Smooth muscle cell (in vitro differentiated cells): ENCODE data around the gene SLC12A7. TPM values are rescaled to one million over a fixed set of nuclear protein-coding genes. Genes with fewer than 3 reads are reported as not detected.

Experiments used
- DNase-seq: peaks from one replicate; lab custom pipeline; 2025; ENCODE audit not compliant: unreplicated experiment; lab: John Stamatoyannopoulos, UW
- H2AFZ ChIP-seq: fragments of 200-600 bp; sonication (generic); 2 replicates; pipeline ENCODE4 v1.6.0; 2016; ENCODE audit warnings: antibody characterized with exemption, low read depth, mild to moderate bottlenecking
- H3F3A ChIP-seq: fragments of 200-600 bp; sonication (generic); 2 replicates; pipeline ENCODE4 v1.6.0; 2017; ENCODE audit warnings: antibody characterized with exemption, low read depth
- H3K27ac ChIP-seq: fragments of 200-600 bp; sonication (generic); 2 replicates; pipeline ENCODE4 v1.5.1; 2016; ENCODE audit warnings: low read depth, mild to moderate bottlenecking
- H3K27me3 ChIP-seq: fragments of 200-600 bp; sonication (generic); 2 replicates; pipeline ENCODE4 v1.6.1; 2016; ENCODE audit warnings: low read depth, mild to moderate bottlenecking
- H3K36me3 ChIP-seq: fragments of 200-600 bp; sonication (generic); 2 replicates; pipeline ENCODE4 v1.5.1; 2016; ENCODE audit warnings: low read depth
- H3K4me1 ChIP-seq: fragments of 200-600 bp; sonication (generic); 2 replicates; pipeline ENCODE4 v1.5.1; 2016; ENCODE audit warnings: low read depth
- H3K4me2 ChIP-seq: fragments of 200-600 bp; sonication (generic); 2 replicates; pipeline ENCODE4 v1.6.0; 2016; ENCODE audit warnings: mild to moderate bottlenecking
- H3K4me3 ChIP-seq: fragments of 200-600 bp; sonication (generic); 2 replicates; pipeline ENCODE4 v1.5.1; 2016; ENCODE audit warnings: mild to moderate bottlenecking
- H3K79me2 ChIP-seq: fragments of 200-600 bp; sonication (generic); 2 replicates; pipeline ENCODE4 v1.6.0; 2016; ENCODE audit warnings: low read depth, mild to moderate bottlenecking
- H3K9ac ChIP-seq: fragments of 200-600 bp; sonication (generic); 2 replicates; pipeline ENCODE4 v1.6.0; 2016; ENCODE audit warnings: low read depth
- H3K9me3 ChIP-seq: fragments of 200-600 bp; sonication (generic); replicated peaks from 2 replicates; pipeline ENCODE4 v1.5.1; 2016; ENCODE audit warnings: low read depth
- H4K20me1 ChIP-seq: fragments of 200-600 bp; sonication (generic); 2 replicates; pipeline ENCODE4 v1.6.0; 2016; ENCODE audit warnings: low read depth
- WGBS: methylation state at CpG from one replicate; pipeline ENCODE4 v1.1.7; 2016; ENCODE audit warnings: low lambda C conversion rate; 5-methylcytosine and 5-hydroxymethylcytosine counted together
- polyA plus RNA-seq: library from polyadenylated mRNA; unstranded; fragments of >200 nt; fragmentation: Nextera tagmentation; extraction: Ambion mirVana; gene quantifications from 2 replicates; pipeline ENCODE4 v1.2.1, GENCODE V29; 2016
- total RNA-seq: library from RNA; depleted of rRNA; stranded (reverse); fragments of >200 nt; gene quantifications from 2 replicates; pipeline ENCODE4 v1.2.3, GENCODE V29; 2014
- TF ChIP-seq, protein P1 (sequence below): fragments of 200-600 bp; sonication (generic); IDR thresholded peaks from 2 replicates; pipeline ENCODE4 v1.5.1; 2017; ENCODE audit warnings: borderline replicate concordance, mild to moderate bottlenecking, antibody characterized with exemption; ENCODE audit not compliant: insufficient read depth, poor library complexity, severe bottlenecking

The SLC12A7 gene
- total and polyA plus RNA-seq, 2 experiments from 2014 or later, result 6.1 to 15.2 TPM

DNA sequence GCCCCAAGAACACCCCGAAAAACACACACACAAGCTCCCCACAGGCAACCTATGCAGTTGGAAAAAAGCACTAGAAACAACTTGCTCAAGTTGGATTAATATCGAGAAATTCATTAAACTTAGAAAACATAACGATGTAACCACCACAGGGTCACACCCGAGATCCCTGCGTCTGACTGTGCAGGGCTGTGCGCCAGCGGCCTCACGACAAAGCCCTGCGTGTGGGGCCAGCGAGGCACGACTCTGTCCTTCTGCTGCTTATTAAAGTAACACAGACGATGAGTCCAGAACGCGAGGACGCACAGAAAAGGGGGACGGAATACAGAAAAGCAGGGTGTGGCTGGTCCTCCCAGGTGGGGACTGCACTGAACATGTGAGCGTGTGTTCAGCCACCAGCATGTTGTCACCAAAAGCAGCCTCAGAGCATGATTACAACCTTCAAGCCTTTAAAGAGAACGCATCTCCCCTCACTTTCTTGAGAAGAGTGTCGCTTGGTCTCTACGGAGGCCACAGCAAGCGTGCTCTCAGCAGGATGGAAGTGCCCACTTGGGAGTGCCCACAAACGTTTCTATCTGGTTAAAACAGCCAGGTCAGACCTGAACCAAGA lies 14.4 kb downstream of the SLC12A7 start:
- Histone ChIP-seq H3K79me2 (no peaks in the 10 kb centered on the region), H3K27me3 (no peaks in the 10 kb centered on the region), H4K20me1 (peaks cover 54% of the 10 kb centered on the region), H3K9ac (no peak overlapping the region), H3K4me2 (no peak overlapping the region), H3K9me3 (no peaks in the 10 kb centered on the region), H2AFZ (no peak overlapping the region), H3K4me1 (peaks cover 41% of the 10 kb centered on the region), H3K36me3 (no peaks in the 10 kb centered on the region), H3K27ac (no peak overlapping the region), H3F3A (peaks cover 5% of the 10 kb centered on the region), H3K4me3 (no peak overlapping the region)
- TF ChIP-seq, protein P1, sequence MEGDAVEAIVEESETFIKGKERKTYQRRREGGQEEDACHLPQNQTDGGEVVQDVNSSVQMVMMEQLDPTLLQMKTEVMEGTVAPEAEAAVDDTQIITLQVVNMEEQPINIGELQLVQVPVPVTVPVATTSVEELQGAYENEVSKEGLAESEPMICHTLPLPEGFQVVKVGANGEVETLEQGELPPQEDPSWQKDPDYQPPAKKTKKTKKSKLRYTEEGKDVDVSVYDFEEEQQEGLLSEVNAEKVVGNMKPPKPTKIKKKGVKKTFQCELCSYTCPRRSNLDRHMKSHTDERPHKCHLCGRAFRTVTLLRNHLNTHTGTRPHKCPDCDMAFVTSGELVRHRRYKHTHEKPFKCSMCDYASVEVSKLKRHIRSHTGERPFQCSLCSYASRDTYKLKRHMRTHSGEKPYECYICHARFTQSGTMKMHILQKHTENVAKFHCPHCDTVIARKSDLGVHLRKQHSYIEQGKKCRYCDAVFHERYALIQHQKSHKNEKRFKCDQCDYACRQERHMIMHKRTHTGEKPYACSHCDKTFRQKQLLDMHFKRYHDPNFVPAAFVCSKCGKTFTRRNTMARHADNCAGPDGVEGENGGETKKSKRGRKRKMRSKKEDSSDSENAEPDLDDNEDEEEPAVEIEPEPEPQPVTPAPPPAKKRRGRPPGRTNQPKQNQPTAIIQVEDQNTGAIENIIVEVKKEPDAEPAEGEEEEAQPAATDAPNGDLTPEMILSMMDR, result no peak
- DNase-seq, result no peak
- WGBS, result 95% methylated on average over 22 of the region's 22 CpGs

DNA sequence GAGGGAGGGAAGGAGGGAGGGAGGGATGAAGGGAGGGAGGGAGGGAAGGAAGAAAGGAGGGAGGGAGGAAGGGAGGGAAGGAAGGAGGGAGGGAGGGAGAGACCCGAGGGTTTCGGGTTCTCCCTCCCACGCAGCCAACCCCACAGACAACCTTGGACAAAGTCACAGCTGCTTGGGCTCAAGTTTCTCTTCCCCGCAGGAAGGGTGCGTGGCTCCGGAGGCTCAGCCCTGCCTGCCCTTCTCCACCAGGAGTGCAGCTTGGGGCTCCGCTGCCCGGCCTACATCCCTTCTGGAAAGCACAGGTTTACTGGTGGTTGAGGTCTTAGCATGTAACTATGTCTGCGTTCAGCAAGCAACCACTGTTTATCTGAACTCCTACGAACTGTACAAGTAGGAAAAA lies 15.0 kb downstream of the SLC12A7 start:
- Histone ChIP-seq H3K36me3 (no peaks in the 10 kb centered on the region), H4K20me1 (peaks cover 48% of the 10 kb centered on the region), H3K79me2 (no peaks in the 10 kb centered on the region), H2AFZ (no peak overlapping the region), H3K27ac (no peak overlapping the region), H3K4me3 (no peak overlapping the region), H3K9ac (no peak overlapping the region), H3K4me2 (no peak overlapping the region), H3F3A (peaks cover 5% of the 10 kb centered on the region), H3K27me3 (no peaks in the 10 kb centered on the region), H3K9me3 (no peaks in the 10 kb centered on the region), H3K4me1 (peaks cover 35% of the 10 kb centered on the region)
- WGBS, result 77% methylated on average over 9 of the region's 10 CpGs
- DNase-seq, result no peak
- TF ChIP-seq, protein P1, result no peak

DNA sequence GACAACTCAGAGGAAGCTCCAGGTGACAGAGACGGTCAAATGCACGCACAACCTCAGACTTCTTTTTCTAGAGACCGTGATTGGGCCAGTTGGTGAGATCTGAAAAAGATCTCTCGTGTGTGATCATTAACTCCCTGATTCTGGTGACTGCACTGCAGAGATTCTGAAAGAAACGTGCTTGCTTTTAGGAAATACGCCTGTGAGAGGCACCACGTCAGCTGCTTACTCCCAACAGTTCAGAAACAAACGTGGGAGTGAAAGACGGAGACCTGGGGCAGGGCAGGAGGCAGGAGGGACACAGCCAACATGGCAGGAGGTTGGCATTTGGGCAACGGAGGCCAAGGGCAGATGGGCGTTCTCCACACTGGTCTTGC lies 15.9 kb downstream of the SLC12A7 start:
- Histone ChIP-seq H3K27ac (no peak overlapping the region), H3K9ac (no peak overlapping the region), H4K20me1 (peaks cover 43% of the 10 kb centered on the region), H3K27me3 (no peaks in the 10 kb centered on the region), H3K4me3 (no peak overlapping the region), H2AFZ (no peak overlapping the region), H3K4me2 (no peak overlapping the region), H3K9me3 (no peaks in the 10 kb centered on the region), H3F3A (no peaks in the 10 kb centered on the region), H3K4me1 (peaks cover 27% of the 10 kb centered on the region), H3K79me2 (no peaks in the 10 kb centered on the region), H3K36me3 (no peaks in the 10 kb centered on the region)
- DNase-seq, result no peak
- TF ChIP-seq, protein P1, result no peak
- WGBS, result 93% methylated on average over 11 of the region's 11 CpGs
